RCC 7860 (cell line): ENCODE results near the gene COQ9.
"Not testable (repeated sequence)": the region's sequence is repeated elsewhere in the genome, so short reads cannot be mapped to it uniquely, and the experiment has no call there.

Source experiments
- DNase-seq: peaks from one replicate; pipeline ENCODE4 v3.0.0-alpha.2; 2015; ENCODE audit warnings: low spot score
- FAIRE-seq: peaks from 2 replicates; lab custom pipeline; 2012; peaks lifted over from hg19 to GRCh38; lab: Jason Lieb, UNC

COQ9 gene

DNA sequence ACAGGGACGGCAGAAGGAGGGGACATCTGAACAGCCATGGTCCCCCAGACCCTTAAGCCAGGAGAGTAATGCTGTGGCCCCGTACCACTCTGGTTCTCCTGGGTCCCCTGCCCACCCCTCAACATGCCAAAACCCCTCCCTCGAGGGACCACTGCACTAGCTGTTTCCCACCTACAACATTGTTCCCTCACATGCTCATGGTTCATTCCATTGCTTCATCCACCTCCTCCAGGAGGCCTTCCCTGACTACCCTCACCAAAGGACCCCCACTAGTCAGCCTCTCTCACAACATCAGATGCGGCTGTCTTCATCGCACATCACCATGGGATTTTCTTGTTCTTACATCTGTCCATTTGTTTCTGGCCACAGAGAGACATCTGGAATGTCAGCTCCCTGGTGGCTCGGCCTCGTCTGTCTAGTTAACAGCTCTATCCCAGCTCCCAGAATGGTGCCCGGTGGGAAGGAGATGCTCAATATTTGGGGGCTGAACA, 37.3 kb downstream of the COQ9 start:
- DNase-seq (no peak), FAIRE-seq (no peak)

DNA sequence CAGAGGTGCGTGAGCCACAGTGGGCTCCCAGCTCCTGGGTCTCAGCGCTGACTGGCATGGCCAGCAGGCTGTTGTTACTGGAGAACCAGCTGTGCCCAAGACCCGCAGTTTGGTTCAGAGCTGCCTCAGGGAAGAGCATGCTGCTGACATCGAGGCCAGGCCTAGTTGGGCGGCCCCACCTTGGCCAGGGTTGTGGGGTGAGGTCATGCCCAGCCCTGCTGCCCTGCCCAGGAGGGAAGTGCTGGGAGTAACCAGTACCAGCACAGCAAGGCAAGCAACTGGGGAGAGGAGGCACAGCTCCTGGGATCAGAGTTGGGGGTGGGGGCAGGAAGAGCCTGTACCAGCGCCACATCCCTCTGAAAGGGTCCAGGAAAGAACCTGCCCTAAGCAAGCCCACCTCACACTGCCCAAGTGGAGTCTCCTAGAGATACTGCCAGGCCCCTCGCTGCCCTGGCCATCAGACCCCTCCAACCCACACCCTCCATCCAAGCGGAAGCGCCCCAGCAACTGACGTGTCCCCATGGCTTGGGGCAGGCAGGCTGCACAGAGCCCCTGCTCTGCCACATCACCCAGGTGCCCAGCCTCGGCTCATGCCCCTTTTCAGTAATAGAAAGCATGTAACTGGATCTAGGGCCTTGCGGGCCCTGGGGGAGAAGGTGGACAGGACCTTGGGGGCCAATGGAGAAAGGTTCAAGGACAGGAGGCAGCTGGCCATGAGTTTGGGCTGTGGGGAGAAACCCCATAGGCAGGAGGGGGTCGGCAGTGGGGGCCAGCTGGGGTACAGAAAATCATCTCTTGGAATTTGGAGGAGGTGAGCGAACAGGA, 38.0 kb downstream of the COQ9 start:
- DNase-seq (no peak), FAIRE-seq (no peak)

DNA sequence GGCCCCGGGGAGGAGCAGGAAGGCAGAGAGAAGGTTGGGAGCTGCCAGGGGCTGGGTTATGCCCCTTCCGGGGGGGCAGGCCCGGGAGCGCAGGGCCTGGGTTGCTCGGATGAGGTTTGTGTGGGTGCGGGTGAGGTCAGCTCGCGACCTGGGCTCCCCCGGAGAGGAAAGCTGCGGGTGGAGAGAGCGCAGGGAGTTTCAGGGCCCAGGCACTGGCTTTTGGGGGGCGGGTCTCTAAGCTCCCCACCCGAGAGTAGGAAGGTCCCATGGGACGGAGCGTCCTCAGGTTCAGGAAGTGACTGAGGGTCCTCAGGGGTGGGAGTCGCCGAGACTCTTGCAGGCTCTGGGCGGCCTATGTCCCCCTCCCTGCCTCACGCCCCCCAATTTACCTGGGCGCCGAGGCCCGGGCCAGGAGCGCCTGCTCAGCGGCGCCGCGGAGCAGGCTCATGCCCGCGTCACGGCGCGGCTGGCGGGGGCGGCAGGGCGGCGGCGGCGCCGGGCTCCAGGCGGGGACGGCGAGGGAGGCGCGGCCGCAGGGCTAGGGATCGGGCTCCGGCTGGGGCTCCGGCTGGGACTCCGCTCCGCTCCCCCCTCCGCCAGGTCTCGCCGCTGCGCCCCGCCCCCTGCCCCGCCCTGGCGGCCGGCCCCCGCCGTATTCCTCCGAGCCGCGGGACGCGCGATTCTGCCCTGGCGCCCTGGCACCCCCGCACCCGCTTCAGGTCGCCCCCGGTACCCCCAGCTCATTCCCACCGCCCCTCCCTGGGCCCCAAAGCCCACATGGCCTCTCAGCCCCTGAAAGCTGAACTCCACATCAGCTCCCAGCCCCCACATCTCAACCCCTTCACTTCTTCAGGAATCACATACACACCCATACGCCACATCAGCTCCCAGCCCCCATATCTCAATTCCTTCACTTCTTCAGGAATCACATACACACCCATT, 38.9 kb downstream of the COQ9 start, which contains the start of gene DOK4:
TSS of gene DOK4 (minus strand) at position 578 of the 942 bp plus-strand sequence. CDS start 6,986 bp downstream, outside the sequence.
- no peak for FAIRE-seq
- DNase-seq, result peak; percentile 37

DNA sequence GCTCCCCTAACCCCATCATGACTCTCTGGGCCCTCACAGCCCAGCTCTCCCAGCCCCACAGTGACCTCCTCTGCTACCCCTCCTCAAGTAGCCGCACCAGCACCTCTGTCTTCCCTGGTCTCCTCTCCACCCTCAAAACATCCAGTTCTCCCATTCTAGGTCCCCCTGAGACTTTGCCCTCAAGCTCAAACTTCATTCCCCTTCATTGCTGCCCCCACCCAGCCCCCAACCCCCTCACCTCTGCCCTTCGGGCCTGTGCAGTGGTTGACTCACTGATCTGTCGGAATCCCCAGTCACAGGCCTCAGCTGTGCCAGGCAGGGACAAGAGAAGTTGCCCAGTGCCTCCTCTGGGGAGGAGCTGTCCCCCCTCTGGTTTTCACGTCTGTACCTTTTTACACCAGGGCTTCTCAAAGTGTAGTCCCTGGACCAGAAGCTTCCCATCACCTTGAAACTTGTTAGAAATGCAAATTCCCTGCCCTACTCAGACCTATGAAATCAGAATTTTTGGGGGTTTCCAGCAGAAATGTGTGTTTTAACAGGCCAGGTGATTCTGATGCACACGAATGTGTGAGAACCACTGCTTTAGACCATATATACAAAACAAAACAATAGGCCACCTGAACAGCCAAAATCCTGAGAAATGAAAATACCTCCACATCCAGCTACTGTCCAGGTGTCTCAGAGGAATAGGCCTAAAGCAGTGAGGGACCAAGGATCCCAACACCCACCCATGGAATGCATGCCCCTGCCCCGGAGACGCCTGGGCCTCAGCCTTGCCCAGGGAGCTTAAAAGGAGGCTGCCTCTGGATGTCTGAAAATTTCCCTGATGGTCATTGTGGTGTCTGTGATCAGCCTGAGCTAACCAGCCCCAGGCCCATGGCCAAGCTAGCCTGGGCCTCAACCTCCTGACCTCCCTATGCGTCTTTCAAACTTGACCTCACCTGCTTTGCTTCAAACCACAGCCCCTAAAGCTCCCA, 39.9 kb downstream of the COQ9 start:
- DNase-seq (no peak), FAIRE-seq (no peak)

DNA sequence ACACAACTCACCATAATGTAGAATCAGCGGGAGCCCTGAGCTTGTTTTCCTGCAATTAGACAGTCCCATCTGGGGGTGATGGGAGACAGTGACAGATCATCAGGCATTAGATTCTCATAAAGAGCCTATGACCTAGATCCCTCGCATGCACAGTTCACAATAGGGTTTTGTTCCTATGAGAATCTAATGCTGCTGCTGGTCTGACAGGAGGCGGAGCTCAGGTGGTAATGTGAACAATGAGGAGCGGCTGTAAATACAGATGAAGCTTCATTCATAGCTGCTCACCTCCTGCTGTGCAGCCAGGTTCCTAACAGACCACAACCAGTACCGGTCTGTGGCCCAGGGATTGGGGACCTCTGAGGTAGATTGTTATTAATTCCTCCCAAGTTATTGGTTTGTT, 42.0 kb downstream of the COQ9 start:
- DNase-seq (no peak), FAIRE-seq (no peak)

DNA sequence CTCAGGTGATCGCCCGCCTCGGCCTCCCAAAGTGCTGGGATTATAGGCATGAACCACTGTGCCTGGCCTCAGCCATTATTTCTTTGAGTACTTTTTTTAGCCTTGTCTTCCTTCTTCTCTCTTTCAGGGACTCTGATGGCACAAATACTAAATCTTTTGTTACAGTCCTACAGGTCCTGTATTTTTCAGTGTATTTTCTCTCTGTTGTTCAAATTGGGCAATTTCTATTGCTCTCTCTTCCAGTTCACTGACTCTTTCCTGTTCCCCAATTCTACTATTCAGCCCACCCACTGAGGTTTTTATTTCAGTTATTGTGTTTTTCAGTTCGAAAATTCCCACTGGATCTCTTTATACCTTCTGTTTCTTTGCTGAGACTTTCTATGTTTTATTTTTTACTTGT, 46.5 kb downstream of the COQ9 start:
- FAIRE-seq (no peak), DNase-seq (no peak)

DNA sequence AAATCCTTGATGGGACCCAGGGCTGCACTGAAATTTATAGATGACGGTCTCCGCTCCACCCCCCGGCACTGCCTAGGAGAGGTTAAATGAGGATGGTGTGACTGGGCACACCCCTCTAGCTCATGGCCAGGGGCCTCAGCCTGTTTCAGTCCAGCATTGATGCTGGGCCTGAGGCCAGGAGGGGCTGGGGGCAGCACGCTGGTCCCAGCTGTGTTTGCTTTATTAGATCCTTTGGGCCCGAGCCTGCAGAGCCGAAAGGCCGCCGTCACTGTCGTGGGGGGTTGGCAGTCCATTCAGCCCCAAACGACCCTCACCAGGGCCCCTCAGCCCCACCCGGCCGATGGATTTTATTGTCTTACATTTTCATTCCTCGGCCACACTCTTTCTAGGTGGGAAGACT, 49.8 kb downstream of the COQ9 start:
- no peak for FAIRE-seq
- DNase-seq, result no peak

DNA sequence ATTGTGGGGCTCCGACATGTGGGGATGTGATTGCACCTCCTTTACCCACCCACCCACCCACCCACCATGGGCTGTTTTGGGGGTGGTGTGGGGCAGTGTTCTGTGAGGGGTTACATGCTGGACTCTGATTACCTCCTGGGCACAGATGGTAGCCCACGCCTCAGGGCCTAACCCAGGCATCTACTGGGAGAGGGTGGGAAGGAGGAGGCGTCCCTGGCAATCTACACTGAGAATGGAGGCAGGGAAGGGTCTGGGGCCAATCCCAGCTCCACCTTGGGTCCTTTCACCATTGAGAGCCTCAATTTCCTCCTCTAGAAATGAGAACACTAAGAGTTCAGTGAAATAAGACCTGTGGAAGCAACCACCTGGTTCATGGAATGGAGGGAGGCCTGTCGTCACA, 50.8 kb downstream of the COQ9 start:
- FAIRE-seq (no peak), DNase-seq (no peak)

DNA sequence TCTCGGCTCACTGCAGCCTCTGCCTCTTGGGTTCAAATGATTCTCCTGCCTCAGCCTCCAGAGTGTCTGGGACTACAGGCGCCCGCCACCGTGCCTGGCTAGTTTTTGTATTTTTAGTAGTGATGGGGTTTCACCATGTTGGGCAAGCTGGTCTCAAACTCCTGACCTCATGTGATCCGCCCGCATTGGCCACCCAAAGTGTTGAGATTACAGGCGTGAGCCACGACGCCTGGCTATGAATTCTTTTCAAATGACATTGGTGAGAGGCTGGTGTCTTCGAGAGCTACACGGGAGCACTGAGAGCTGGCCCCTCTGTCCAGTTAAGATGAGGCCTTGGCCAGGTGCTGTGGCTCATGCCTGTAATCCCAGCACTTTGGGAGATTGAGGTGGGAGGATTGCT, 52.7 kb downstream of the COQ9 start:
- not testable (repeated sequence) for DNase-seq, FAIRE-seq

DNA sequence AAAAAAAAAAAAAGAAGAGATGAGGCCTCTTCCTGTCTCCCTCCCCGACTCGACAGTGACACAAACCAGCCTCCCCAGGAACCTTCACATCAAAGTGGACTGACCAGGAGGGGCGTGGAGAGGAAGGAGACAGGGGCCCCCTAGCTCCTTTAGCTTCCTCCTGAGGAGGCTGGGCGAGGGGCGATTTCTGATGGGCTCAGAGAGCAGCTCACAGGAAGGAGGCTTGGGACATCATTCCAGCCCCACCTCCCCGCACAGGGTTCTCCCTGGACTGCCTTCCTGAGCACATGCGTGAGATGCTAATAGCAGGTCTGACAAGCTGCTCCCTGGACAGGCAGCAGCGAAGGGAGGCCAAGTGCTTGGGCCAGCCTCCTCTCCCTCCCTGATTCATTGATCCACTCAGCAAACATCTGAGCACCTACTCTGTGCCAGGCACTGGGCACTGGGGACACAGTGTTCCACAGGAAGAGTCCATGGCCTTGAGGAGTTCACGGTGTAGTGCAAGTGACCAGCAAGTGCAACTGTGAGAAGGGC, 53.4 kb downstream of the COQ9 start:
- FAIRE-seq (no peak), DNase-seq (no peak)

DNA sequence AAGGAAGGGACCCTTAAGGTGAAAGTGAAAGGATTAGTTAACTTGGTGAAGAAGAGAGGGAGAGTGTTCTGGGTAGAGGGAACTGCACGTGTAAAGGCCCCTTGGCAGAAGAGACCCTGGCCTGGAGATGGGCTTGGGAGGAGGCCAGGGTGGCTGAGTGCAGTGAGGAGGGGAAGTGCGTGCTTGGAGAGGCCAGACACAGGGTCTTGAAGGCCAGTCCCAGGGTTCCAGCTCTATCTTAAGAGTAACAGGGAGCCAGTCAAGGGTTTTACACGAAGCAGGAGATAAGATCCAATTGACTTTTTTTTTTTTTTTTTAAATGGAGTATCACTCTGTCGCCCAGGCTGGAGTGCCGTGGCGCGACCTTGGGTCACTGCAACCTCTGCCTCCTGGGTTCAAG, 54.2 kb downstream of the COQ9 start:
- no peak for FAIRE-seq
- DNase-seq, result no peak

DNA sequence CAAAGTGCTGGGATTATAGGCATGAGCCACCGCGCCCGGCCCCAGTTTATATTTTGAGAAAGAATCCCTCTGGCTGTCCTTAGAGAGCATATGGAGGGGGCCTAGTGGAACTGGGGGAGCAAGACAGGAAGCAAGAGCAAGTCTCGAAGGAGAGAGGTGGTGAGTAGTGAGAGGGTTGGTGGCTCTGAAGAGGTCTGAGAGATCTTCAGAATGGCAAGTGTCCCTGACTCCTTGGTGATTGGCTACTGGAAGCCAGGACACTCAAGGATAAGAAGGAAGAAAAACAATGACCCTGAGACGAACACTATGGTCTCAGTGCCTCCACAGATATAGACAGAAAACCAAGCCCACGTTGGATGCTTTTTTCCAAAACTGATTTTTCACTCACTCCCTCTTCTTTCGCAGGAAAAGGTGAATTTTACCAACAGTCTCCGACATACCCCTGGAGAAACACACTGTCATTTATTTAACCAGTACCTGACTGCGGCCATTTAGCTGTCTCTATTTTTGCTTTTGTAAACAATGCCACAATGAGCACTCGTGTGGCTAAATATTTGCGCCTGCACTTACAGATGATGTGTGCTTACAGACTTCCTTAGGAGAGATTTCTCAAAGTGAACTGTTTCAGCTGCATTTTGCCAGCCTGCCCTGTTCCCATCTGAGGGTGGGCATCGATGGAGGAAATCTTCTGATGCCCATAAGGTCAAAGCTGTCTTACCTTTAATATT, 54.9 kb downstream of the COQ9 start:
- DNase-seq (no peak), FAIRE-seq (no peak)

DNA sequence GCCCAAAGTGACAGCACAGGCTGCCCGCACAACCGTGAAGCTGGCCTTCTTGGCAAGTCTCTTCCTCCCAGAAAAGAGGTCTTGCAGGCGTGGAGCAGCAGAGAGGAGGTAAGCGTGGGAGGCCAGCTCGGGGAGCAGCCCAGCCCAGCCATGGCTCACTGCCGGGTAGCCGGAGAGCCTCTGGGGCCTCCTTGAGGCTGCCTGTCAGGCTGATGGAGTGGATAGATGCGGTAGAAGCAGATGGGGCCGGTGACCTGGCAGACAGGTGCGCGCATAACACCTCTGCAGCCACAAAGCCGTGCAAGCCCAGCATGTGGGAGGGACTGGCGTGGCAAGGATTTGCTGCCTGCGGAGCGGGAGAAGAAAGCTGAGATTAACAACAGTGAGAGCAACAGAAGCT, 56.1 kb downstream of the COQ9 start:
- DNase-seq, result no peak
- FAIRE-seq, result no peak

DNA sequence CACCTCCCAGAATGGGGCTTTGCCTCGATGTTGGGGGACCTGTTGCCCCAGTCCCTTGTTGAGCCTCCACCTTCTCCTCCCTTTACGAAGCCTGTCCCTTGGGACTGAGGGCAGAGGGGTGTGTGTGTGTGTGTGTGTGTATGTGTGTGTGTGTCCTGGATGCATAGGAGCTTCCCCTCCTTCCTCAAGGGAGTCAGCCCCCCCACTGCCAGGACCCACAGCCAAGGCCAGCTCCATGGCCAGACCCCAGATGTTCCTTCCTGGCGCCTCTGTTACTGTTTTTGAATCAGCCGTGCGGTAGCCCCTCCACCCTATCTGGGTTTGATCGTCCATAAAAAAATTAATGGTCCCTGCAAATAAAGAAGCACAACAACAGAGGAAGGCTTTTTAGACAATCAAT, 56.7 kb downstream of the COQ9 start:
- DNase-seq (no peak), FAIRE-seq (no peak)

DNA sequence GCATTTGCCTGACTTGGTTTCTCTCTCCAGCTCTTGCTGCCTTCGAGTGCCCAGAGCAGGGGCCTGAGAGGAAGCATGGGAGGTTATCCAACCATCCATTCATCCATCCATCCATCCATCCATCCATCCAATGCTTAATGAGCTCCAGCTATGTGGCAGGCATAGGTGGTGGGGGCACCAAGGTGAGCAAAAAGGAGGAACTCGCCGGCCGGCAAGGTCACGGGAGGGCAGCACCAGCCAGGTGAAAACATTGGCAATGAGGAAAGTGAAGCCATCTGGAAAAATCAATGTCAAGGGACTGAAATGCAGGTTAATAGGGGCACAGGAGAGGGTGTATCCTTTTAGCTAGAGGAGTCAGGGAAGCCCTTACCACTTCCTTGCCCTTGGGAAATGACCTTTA, 57.2 kb downstream of the COQ9 start:
- DNase-seq (no peak), FAIRE-seq (no peak)

DNA sequence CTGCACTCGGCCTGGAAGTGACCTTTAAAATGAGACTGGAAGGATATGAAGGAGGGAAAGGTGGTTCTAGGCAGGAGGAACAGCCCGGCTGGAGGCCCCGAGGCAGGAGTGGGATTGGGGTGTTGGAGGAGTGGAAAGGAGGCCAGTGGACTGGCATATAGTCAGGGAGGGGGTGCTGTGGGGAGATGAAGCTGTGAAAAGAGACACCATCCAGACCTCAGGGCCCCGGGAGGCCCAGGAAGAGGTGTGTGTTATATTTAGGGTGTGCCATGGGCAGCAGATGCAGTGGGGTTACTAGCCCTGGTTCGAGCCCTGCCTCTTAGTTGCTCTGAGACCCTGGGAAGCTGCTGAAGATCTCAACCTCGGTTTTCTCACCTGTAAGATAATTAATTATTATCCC, 57.9 kb downstream of the COQ9 start:
- FAIRE-seq (no peak), DNase-seq (no peak)

DNA sequence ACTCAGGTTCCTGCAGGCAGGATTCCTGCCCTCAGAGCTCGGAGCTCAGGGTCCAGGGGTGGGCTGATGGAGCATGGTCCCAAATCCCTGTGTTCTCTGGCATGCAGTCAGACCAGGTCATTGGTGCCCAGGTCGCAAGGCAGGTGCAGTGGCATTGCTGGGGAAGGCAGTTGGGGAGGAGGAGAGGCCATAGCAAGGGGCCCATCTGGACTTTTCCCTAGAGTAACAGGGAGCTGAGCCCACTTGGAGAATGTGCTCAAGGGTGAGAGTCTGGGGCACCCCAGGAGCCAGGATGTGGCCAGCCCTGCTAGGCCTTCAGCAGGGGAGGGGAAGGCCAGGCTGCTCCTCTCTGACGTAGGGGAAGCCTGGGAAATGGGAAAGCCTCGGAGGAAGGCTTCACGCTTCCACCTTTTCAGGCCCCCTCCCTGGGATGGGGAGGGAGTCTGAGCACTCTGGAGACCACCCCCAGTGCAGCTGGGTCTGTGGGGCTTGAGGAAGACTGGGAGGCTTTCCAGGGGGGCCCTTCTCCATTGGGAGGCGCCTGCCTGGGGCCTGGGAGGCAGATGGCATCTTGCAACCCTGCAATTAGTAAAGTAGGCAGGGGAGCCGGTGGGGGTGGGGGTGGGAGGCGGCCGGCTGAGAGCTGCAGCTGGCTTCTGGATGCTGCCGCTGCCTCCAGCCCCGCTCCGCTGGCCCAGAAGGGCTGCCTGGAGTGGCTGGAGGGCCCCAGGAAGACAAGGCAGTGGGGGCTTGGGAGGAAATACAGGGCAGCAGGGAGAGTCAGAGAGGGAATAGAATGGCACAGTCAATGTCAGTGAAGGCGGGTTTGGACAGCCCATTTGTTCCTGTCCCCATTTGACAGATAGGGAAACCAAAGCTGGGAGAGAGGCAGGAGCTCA, 60.1 kb downstream of the COQ9 start:
- no peak for FAIRE-seq
- no peak for DNase-seq

DNA sequence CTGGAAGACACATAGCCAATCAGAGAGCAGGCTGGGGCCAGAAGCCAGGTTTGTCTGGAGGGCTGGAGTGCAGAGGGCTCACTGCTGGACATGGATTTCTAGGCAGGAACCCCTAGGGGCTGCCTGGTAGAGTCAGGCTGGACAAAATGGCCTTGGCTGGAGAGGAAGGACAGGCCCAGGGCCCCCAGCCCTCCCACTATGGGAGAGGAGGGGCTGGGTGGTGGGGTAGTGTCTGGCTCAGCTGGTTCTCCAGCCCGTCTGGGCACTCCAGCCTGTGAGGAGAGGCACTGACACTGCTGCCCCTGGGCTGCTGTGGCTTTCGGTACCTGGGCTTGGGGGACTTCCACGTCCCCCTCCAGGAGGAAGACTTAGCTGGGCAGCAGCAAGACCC, 60.8 kb downstream of the COQ9 start:
- DNase-seq, result no peak
- no peak for FAIRE-seq
